HEK293 (cell line): ENCODE measurements around the gene C2CD5.
"Not testable (repeated sequence)": the region's sequence is repeated elsewhere in the genome, so short reads cannot be mapped to it uniquely, and the experiment has no call there.

Experiments
- CTCF ChIA-PET: fragments of 350-600 bp; formaldehyde crosslinking; extraction: SDS; loops from one replicate; lab custom pipeline; 2021; ENCODE audit warnings: antibody characterized with exemption; lab: Yijun Ruan, JAX
- POLR2A ChIA-PET: fragments of 300-600 bp; formaldehyde crosslinking; extraction: SDS; loops from one replicate; lab custom pipeline; 2020; ENCODE audit warnings: antibody characterized with exemption, inconsistent platforms; lab: Yijun Ruan, JAX
- H3K27ac ChIP-seq: fragments of 200-500 bp; sonication (Bioruptor generic); 2 replicates; pipeline ENCODE4 v1.5.1; 2014; ENCODE audit warnings: low read depth, low read length, control low read depth, inconsistent platforms; ENCODE audit errors: extremely low read depth
- H3K36me3 ChIP-seq, 2 experiments: fragments of 200-500 bp in 1 of 2; sonication (Bioruptor generic) in 1 of 2; 1 replicate in 1 of 2; 2 replicates in 1 of 2; pipeline ENCODE4 v1.5.1; 2014 to 2017; ENCODE audit warnings: inconsistent platforms in 2 of 2, low read length in 2 of 2; ENCODE audit not compliant: control insufficient read depth in 2 of 2, insufficient read depth in 1 of 2
- H3K4me1 ChIP-seq: fragments of 200-500 bp; sonication (Bioruptor generic); 2 replicates; pipeline ENCODE4 v1.5.1; 2014; ENCODE audit warnings: mild to moderate bottlenecking, low read length, inconsistent platforms; ENCODE audit not compliant: control insufficient read depth, insufficient read depth
- H3K4me3 ChIP-seq: 2 replicates; pipeline ENCODE4 v1.5.1; 2011; ENCODE audit warnings: low read depth, mild to moderate bottlenecking, control low read depth, low read length, moderate library complexity
- H3K9me3 ChIP-seq: fragments of 200-500 bp; sonication (Bioruptor generic); 2 replicates; pipeline ENCODE4 v1.5.1; 2014; ENCODE audit warnings: low read depth, low read length, inconsistent platforms; ENCODE audit not compliant: control insufficient read depth, insufficient read depth
- CTCF ChIP-seq: fragments of 450-650 bp; formaldehyde crosslinking; IDR thresholded peaks from 2 replicates; pipeline ENCODE4 v1.5.1; 2016; ENCODE audit warnings: missing biosample characterization, missing genetic modification characterization
- FEZF1 ChIP-seq: fragments of 450-650 bp; formaldehyde crosslinking; IDR thresholded peaks from 2 replicates; pipeline ENCODE4 v1.5.1; 2016; ENCODE audit warnings: missing biosample characterization, missing genetic modification characterization
- OSR2 ChIP-seq: fragments of 450-650 bp; formaldehyde crosslinking; IDR thresholded peaks from 2 replicates; pipeline ENCODE4 v1.5.1; 2016; ENCODE audit warnings: missing biosample characterization, missing genetic modification characterization
- SP3 ChIP-seq: fragments of 450-650 bp; formaldehyde crosslinking; IDR thresholded peaks from 2 replicates; pipeline ENCODE4 v1.5.1; 2016; ENCODE audit warnings: missing biosample characterization, missing genetic modification characterization
- ZNF2 ChIP-seq: fragments of 450-650 bp; formaldehyde crosslinking; IDR thresholded peaks from 2 replicates; pipeline ENCODE4 v1.5.1; 2016; ENCODE audit warnings: missing biosample characterization, missing genetic modification characterization
- ZNF23 ChIP-seq: fragments of 450-650 bp; formaldehyde crosslinking; IDR thresholded peaks from 2 replicates; pipeline ENCODE4 v1.5.1; 2016; ENCODE audit warnings: missing biosample characterization, missing genetic modification characterization, borderline replicate concordance
- ZNF510 ChIP-seq: fragments of 450-650 bp; formaldehyde crosslinking; IDR thresholded peaks from 2 replicates; pipeline ENCODE4 v1.5.1; 2018; ENCODE audit warnings: mild to moderate bottlenecking, missing genetic modification characterization, missing biosample characterization; ENCODE audit not compliant: insufficient replicate concordance
- ZNF558 ChIP-seq: fragments of 450-650 bp; formaldehyde crosslinking; IDR thresholded peaks from 2 replicates; pipeline ENCODE4 v1.5.1; 2016; ENCODE audit warnings: missing biosample characterization, missing genetic modification characterization
- ZNF654 ChIP-seq: fragments of 450-650 bp; formaldehyde crosslinking; IDR thresholded peaks from 2 replicates; pipeline ENCODE4 v1.5.1; 2016; ENCODE audit warnings: low read depth, missing biosample characterization, missing genetic modification characterization
- ZNF747 ChIP-seq: fragments of 450-650 bp; formaldehyde crosslinking; IDR thresholded peaks from 2 replicates; pipeline ENCODE4 v1.5.1; 2016; ENCODE audit warnings: missing biosample characterization, missing genetic modification characterization
- TF ChIP-seq, protein P1 (sequence below): fragments of 450-650 bp; formaldehyde crosslinking; IDR thresholded peaks from 2 replicates; pipeline ENCODE4 v1.5.1; 2016; ENCODE audit warnings: missing biosample characterization, missing genetic modification characterization
- TF ChIP-seq, protein P2 (sequence below): fragments of 450-650 bp; formaldehyde crosslinking; IDR thresholded peaks from 2 replicates; pipeline ENCODE4 v1.5.1; 2016; ENCODE audit warnings: missing biosample characterization, missing genetic modification characterization
- TF ChIP-seq, protein P3 (sequence below): fragments of 450-650 bp; formaldehyde crosslinking; IDR thresholded peaks from 2 replicates; pipeline ENCODE4 v1.5.1; 2016; ENCODE audit warnings: missing biosample characterization, missing genetic modification characterization
- TF ChIP-seq, protein P4 (sequence below): sonication (generic); formaldehyde crosslinking; IDR thresholded peaks from 2 replicates; pipeline ENCODE4 v1.8.1; 2022; ENCODE audit warnings: mild to moderate bottlenecking, moderate library complexity, missing genetic modification reagents

The C2CD5 gene

DNA sequence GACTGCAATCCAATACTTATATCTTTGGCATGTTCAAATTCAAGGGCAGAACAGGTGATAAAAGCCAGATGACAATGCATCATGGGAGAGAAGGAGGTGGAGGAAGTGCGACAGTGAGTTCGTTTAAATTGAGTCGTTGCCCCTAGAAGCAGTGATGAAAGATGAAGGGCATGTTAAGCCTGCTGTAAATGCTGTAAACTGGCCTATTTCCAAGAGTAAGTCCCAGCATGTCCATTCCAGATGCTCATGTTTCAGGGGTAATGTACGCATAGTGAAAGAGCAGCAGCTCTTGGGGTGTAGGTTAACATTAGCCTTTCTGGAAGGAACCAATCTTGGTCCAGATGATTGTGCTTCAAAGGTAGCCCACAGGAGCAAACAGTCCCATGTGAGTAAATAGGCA is 97.1 kb downstream of the C2CD5 start:
- CTCF ChIA-PET = interaction anchor here (1.4 kb wide), 1 partner anchor 365 kb away, joined by 7 read pairs; no protein-coding TSS in a partner anchor
- TF ChIP-seq OSR2 (tag by site-specific recombination) (peak; percentile 22; the same call in 1 of the 2 replicates), ZNF558 (tag by site-specific recombination) (peak; percentile 65), ZNF510 (no peak), FEZF1 (peak; percentile 64)
- TF ChIP-seq, protein P1, sequence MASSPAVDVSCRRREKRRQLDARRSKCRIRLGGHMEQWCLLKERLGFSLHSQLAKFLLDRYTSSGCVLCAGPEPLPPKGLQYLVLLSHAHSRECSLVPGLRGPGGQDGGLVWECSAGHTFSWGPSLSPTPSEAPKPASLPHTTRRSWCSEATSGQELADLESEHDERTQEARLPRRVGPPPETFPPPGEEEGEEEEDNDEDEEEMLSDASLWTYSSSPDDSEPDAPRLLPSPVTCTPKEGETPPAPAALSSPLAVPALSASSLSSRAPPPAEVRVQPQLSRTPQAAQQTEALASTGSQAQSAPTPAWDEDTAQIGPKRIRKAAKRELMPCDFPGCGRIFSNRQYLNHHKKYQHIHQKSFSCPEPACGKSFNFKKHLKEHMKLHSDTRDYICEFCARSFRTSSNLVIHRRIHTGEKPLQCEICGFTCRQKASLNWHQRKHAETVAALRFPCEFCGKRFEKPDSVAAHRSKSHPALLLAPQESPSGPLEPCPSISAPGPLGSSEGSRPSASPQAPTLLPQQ (tag by site-specific recombination) = no peak
- TF ChIP-seq, protein P2, sequence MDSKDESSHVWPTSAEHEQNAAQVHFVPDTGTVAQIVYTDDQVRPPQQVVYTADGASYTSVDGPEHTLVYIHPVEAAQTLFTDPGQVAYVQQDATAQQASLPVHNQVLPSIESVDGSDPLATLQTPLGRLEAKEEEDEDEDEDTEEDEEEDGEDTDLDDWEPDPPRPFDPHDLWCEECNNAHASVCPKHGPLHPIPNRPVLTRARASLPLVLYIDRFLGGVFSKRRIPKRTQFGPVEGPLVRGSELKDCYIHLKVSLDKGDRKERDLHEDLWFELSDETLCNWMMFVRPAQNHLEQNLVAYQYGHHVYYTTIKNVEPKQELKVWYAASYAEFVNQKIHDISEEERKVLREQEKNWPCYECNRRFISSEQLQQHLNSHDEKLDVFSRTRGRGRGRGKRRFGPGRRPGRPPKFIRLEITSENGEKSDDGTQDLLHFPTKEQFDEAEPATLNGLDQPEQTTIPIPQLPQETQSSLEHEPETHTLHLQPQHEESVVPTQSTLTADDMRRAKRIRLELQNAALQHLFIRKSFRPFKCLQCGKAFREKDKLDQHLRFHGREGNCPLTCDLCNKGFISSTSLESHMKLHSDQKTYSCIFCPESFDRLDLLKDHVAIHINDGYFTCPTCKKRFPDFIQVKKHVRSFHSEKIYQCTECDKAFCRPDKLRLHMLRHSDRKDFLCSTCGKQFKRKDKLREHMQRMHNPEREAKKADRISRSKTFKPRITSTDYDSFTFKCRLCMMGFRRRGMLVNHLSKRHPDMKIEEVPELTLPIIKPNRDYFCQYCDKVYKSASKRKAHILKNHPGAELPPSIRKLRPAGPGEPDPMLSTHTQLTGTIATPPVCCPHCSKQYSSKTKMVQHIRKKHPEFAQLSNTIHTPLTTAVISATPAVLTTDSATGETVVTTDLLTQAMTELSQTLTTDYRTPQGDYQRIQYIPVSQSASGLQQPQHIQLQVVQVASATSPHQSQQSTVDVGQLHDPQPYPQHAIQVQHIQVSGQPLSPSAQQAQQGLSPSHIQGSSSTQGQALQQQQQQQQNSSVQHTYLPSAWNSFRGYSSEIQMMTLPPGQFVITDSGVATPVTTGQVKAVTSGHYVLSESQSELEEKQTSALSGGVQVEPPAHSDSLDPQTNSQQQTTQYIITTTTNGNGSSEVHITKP = 0 out of 2 replicates have a peak, but pooled peaks have one; percentile 15
- Histone ChIP-seq H3K36me3 (peaks cover 4 to 14% of the 10 kb centered on the region in 2 experiments; a peak in 2 of 3 replicates), H3K4me1 (no peaks in the 10 kb centered on the region), H3K4me3 (no peak overlapping the region), H3K27ac (no peak overlapping the region), H3K9me3 (no peaks in the 10 kb centered on the region)
- POLR2A ChIA-PET = no interaction called here

DNA sequence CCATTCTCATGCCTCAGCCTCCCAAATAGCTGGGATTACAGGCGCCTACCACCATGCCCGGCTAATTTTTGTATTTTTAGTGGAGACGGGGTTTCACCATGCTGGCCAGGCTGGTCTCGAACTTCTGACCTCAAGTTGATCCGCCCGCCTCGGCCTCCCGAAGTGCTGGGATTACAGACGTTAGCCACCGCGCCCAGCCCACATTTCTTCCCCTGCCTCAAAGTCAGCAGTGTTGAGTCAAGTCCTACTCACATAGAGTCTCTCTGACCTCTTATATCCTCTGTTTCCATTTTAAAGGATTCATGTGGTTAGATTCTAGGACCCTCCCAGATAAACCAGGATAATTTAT is 100.1 kb downstream of the C2CD5 start:
- H3K27ac ChIP-seq, H3K36me3 ChIP-seq, H3K4me3 ChIP-seq, POLR2A ChIA-PET, H3K4me1 ChIP-seq, H3K9me3 ChIP-seq: not testable (repeated sequence)
- CTCF ChIA-PET = interaction anchor here (1.4 to 1.8 kb wide), 5 partner anchors 9 to 364 kb away, joined by 3 to 11 read pairs (median 5); no protein-coding TSS in a partner anchor

GRCh38 chr12:22443379-22444316 is 100.7 kb downstream of the C2CD5 start:
- Histone ChIP-seq H3K4me3 (no peak overlapping the region), H3K4me1 (no peaks in the 10 kb centered on the region), H3K9me3 (no peaks in the 10 kb centered on the region), H3K27ac (no peak overlapping the region), H3K36me3 (peaks cover 0 to 4% of the 10 kb centered on the region in 2 experiments; a peak in 1 of 3 replicates)
- ChIA-PET POLR2A (no interaction called here), CTCF (interaction anchor here (0.7 to 1.8 kb wide), 10 partner anchors 9 to 745 kb away, joined by 3 to 14 read pairs (median 4); no protein-coding TSS in a partner anchor)
- TF ChIP-seq, protein P3, sequence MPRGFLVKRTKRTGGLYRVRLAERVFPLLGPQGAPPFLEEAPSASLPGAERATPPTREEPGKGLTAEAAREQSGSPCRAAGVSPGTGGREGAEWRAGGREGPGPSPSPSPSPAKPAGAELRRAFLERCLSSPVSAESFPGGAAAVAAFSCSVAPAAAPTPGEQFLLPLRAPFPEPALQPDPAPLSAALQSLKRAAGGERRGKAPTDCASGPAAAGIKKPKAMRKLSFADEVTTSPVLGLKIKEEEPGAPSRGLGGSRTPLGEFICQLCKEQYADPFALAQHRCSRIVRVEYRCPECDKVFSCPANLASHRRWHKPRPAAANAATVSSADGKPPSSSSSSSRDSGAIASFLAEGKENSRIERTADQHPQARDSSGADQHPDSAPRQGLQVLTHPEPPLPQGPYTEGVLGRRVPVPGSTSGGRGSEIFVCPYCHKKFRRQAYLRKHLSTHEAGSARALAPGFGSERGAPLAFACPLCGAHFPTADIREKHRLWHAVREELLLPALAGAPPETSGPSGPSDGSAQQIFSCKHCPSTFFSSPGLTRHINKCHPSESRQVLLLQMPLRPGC (tag by site-specific recombination) = peak; percentile 66; the same call in 1 of the 2 replicates
- TF ChIP-seq ZNF747 (tag by site-specific recombination) (no peak), CTCF (tag by site-specific recombination) (peak; percentile 65), SP3 (tag by site-specific recombination) (no peak), ZNF23 (tag by site-specific recombination) (no peak), ZNF2 (tag by site-specific recombination) (peak; percentile 93), ZNF654 (tag by site-specific recombination) (peak; percentile 98)
- TF ChIP-seq, protein P2 = peak; percentile 38
- TF ChIP-seq, protein P4, sequence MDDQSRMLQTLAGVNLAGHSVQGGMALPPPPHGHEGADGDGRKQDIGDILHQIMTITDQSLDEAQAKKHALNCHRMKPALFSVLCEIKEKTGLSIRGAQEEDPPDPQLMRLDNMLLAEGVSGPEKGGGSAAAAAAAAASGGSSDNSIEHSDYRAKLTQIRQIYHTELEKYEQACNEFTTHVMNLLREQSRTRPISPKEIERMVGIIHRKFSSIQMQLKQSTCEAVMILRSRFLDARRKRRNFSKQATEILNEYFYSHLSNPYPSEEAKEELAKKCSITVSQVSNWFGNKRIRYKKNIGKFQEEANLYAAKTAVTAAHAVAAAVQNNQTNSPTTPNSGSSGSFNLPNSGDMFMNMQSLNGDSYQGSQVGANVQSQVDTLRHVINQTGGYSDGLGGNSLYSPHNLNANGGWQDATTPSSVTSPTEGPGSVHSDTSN (CRISPR knock-in tag) = no peak
